ENCODE results near the gene ARHGEF39.

- no peak for TF ChIP-seq POLR2AphosphoS5 (IDR thresholded peaks at IDR 0.05)
- no peak for TF ChIP-seq EP300 (IDR thresholded peaks at IDR 0.05)
- TF ChIP-seq CTCF (IDR thresholded peaks at IDR 0.05) = no peak
Measured at GRCh38 chr9:35665471-35665818, 450 bp upstream of the ARHGEF39 start.

All from sigmoid colon (tissue), 4 donors.